GM23338 (cell line): ENCODE data around the gene TMEM51.

Experiments used
- CREB1 ChIP-seq: fragments of 250-450 bp; sonication (Bioruptor Pico); IDR thresholded peaks from 2 replicates; pipeline ENCODE4 v1.5.0; 2020; ENCODE audit warnings: low read depth, mild to moderate bottlenecking, moderate library complexity
- EZH2 ChIP-seq: fragments of 200-600 bp; sonication (generic); IDR thresholded peaks from one replicate; pipeline ENCODE4 v1.8.0; 2017; ENCODE audit warnings: antibody characterized with exemption, mild to moderate bottlenecking, low read depth; ENCODE audit not compliant: unreplicated experiment
- EZH2phosphoT487 ChIP-seq: fragments of 200-600 bp; sonication (generic); IDR thresholded peaks from one replicate; pipeline ENCODE4 v1.8.1; 2018; ENCODE audit warnings: antibody characterized with exemption; ENCODE audit not compliant: unreplicated experiment
- JUNB ChIP-seq: IDR thresholded peaks from one replicate; pipeline ENCODE4 v1.6.1; 2016; ENCODE audit warnings: antibody characterized with exemption; ENCODE audit not compliant: unreplicated experiment
- NANOG ChIP-seq: IDR thresholded peaks from 2 replicates; pipeline ENCODE4 v1.6.1; 2016; ENCODE audit warnings: antibody characterized with exemption, borderline replicate concordance
- POLR2AphosphoS5 ChIP-seq: IDR thresholded peaks from 2 replicates; pipeline ENCODE4 v1.6.1; 2016; ENCODE audit warnings: antibody characterized with exemption, low read depth
- ZNF114 ChIP-seq: fragments of 250-450 bp; sonication (Bioruptor Pico); IDR thresholded peaks from 2 replicates; pipeline ENCODE4 v1.5.0; 2020; ENCODE audit warnings: mild to moderate bottlenecking, moderate library complexity
- ZNF331 ChIP-seq: fragments of 250-450 bp; sonication (Bioruptor Pico); IDR thresholded peaks from 2 replicates; pipeline ENCODE4 v1.5.0; 2020; ENCODE audit warnings: low read depth, mild to moderate bottlenecking, moderate library complexity
- TF ChIP-seq, protein P1 (sequence below), 2 experiments: fragments of 200-600 bp in 1 of 2; sonication (generic) in 1 of 2; conservative IDR thresholded peaks; 2 replicates each; pipeline versions ENCODE4 v1.5.1 to v1.6.1; 2016 to 2017; ENCODE audit warnings: antibody characterized with exemption in 2 of 2, low read depth in 2 of 2, mild to moderate bottlenecking in 2 of 2, moderate library complexity in 1 of 2
- TF ChIP-seq, protein P2 (sequence below): IDR thresholded peaks from one replicate; pipeline ENCODE4 v1.6.1; 2018; ENCODE audit warnings: antibody characterized with exemption; ENCODE audit not compliant: unreplicated experiment
- TF ChIP-seq, protein P3 (sequence below): IDR thresholded peaks from 2 replicates; pipeline ENCODE4 v1.6.1; 2016; ENCODE audit warnings: antibody characterized with exemption

DNA sequence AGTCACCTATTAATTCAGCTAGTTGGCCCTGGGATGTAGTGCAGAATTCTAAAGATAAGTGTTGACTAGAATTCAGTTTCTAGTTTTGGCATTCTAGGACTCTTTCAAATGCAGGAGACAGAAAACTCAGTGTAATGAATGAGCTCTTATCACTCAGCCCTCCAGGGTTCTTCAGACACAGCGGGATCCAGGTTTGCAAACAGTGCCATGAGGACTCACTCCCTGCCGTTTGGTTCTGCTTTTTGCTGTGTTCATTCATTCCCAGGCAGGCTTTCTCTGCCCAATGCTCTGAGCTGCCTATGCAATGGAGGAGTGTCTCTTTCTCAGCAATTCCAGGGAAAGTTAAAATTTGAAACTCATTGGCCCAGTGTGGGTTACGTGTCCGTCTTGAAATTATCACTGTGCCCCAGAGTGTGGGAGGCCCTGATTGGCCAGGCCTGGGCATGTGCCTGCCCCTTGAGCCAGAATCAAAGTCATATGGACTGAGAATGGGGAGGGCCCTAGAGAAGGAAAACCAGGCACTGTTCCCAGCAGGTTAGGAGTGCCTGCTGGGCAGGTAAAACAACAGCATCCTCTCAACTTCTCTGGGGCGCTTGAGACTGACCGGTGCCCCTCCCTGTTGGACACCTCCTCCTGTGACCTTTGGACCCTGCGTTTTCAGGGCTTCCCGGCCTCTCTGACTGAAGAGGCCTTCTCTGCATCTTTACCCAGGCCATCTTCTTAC lies 43.4 kb downstream of the TMEM51 start:
- TF ChIP-seq, protein P1, sequence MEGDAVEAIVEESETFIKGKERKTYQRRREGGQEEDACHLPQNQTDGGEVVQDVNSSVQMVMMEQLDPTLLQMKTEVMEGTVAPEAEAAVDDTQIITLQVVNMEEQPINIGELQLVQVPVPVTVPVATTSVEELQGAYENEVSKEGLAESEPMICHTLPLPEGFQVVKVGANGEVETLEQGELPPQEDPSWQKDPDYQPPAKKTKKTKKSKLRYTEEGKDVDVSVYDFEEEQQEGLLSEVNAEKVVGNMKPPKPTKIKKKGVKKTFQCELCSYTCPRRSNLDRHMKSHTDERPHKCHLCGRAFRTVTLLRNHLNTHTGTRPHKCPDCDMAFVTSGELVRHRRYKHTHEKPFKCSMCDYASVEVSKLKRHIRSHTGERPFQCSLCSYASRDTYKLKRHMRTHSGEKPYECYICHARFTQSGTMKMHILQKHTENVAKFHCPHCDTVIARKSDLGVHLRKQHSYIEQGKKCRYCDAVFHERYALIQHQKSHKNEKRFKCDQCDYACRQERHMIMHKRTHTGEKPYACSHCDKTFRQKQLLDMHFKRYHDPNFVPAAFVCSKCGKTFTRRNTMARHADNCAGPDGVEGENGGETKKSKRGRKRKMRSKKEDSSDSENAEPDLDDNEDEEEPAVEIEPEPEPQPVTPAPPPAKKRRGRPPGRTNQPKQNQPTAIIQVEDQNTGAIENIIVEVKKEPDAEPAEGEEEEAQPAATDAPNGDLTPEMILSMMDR (conservative IDR thresholded peaks at IDR 0.05; ENCODE audit: low read depth in 2 of 2), result no peak
- TF ChIP-seq EZH2 (no peak), POLR2AphosphoS5 (no peak), CREB1 (CRISPR knock-in tag) (no peak), NANOG (no peak), EZH2phosphoT487 (no peak), ZNF114 (CRISPR knock-in tag) (no peak), JUNB (no peak), ZNF331 (CRISPR knock-in tag) (no peak)
- TF ChIP-seq, protein P2, sequence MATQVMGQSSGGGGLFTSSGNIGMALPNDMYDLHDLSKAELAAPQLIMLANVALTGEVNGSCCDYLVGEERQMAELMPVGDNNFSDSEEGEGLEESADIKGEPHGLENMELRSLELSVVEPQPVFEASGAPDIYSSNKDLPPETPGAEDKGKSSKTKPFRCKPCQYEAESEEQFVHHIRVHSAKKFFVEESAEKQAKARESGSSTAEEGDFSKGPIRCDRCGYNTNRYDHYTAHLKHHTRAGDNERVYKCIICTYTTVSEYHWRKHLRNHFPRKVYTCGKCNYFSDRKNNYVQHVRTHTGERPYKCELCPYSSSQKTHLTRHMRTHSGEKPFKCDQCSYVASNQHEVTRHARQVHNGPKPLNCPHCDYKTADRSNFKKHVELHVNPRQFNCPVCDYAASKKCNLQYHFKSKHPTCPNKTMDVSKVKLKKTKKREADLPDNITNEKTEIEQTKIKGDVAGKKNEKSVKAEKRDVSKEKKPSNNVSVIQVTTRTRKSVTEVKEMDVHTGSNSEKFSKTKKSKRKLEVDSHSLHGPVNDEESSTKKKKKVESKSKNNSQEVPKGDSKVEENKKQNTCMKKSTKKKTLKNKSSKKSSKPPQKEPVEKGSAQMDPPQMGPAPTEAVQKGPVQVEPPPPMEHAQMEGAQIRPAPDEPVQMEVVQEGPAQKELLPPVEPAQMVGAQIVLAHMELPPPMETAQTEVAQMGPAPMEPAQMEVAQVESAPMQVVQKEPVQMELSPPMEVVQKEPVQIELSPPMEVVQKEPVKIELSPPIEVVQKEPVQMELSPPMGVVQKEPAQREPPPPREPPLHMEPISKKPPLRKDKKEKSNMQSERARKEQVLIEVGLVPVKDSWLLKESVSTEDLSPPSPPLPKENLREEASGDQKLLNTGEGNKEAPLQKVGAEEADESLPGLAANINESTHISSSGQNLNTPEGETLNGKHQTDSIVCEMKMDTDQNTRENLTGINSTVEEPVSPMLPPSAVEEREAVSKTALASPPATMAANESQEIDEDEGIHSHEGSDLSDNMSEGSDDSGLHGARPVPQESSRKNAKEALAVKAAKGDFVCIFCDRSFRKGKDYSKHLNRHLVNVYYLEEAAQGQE, result no peak
- TF ChIP-seq, protein P3, sequence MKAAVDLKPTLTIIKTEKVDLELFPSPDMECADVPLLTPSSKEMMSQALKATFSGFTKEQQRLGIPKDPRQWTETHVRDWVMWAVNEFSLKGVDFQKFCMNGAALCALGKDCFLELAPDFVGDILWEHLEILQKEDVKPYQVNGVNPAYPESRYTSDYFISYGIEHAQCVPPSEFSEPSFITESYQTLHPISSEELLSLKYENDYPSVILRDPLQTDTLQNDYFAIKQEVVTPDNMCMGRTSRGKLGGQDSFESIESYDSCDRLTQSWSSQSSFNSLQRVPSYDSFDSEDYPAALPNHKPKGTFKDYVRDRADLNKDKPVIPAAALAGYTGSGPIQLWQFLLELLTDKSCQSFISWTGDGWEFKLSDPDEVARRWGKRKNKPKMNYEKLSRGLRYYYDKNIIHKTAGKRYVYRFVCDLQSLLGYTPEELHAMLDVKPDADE, result no peak
